HG03097 (cell line): ENCODE measurements around the gene UMPS.

Experiments
- ATAC-seq: cut with Tn5 transposase; IDR thresholded peaks from one replicate; pipeline ENCODE4 v1.9.1; 2021; ENCODE audit not compliant: unreplicated experiment, low FRiP score

Gene UMPS

GRCh38 chr3:124793054-124793739 lies 62.9 kb downstream of the UMPS start:
- ATAC-seq = no peak

- ATAC-seq = no peak
These were observed 66.2 kb downstream of the UMPS start for GRCh38 chr3:124796477-124796876.

- ATAC-seq = no peak
These were observed 67.2 kb downstream of the UMPS start for GRCh38 chr3:124797426-124797945.
